Measurements from ENCODE around the gene BDKRB2.

The BDKRB2 gene

GRCh38 chr14:96181186-96182056, 23.2 kb upstream of the BDKRB2 start (continued):
- TF ChIP-seq, protein P1, sequence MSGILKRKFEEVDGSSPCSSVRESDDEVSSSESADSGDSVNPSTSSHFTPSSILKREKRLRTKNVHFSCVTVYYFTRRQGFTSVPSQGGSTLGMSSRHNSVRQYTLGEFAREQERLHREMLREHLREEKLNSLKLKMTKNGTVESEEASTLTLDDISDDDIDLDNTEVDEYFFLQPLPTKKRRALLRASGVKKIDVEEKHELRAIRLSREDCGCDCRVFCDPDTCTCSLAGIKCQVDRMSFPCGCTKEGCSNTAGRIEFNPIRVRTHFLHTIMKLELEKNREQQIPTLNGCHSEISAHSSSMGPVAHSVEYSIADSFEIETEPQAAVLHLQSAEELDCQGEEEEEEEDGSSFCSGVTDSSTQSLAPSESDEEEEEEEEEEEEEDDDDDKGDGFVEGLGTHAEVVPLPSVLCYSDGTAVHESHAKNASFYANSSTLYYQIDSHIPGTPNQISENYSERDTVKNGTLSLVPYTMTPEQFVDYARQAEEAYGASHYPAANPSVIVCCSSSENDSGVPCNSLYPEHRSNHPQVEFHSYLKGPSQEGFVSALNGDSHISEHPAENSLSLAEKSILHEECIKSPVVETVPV (CRISPR knock-in tag; IDR thresholded peaks at IDR 0.05), result no peak
- TF ChIP-seq ZFP3 (CRISPR knock-in tag; IDR thresholded peaks at IDR 0.05) (no peak), ARNTL (CRISPR knock-in tag; IDR thresholded peaks at IDR 0.05; ENCODE audit: borderline replicate concordance, low read depth) (no peak)

DNA sequence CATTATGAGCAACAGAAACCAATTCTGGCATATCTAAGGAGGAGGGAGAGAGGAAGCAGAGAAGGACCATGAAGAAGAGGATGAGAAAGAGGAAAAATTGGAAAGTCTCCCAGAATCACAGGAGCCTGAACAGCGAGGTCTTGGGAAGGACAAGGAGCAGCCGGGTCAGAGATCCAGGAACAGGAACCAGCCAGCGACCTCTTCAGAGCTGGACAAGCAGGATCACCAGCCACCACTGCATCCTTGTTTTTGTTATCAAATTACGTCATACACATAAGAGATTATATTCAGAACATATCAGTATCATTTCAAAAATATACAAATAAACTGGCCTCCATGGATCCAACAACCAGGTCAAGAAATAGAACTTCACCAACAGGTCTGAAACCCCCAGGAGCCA, 22.1 kb upstream of the BDKRB2 start:
- no peak for ATAC-seq
- TF ChIP-seq PATZ1 (CRISPR knock-in tag; IDR thresholded peaks at IDR 0.05; ENCODE audit: borderline replicate concordance) (no peak), ESRRG (CRISPR knock-in tag; IDR thresholded peaks at IDR 0.05) (no peak), TCF4 (CRISPR knock-in tag; IDR thresholded peaks at IDR 0.05; ENCODE audit: borderline replicate concordance) (no peak), RARB (CRISPR knock-in tag; IDR thresholded peaks at IDR 0.05) (no peak), ZFP3 (CRISPR knock-in tag; IDR thresholded peaks at IDR 0.05) (no peak), ZNF70 (CRISPR knock-in tag; IDR thresholded peaks at IDR 0.05) (no peak), ARNTL (CRISPR knock-in tag; IDR thresholded peaks at IDR 0.05; ENCODE audit: borderline replicate concordance, low read depth) (no peak), TOX (CRISPR knock-in tag; IDR thresholded peaks at IDR 0.05; ENCODE audit: borderline replicate concordance) (no peak), ISL1 (CRISPR knock-in tag; IDR thresholded peaks at IDR 0.05) (no peak), BACH2 (CRISPR knock-in tag; IDR thresholded peaks at IDR 0.05; ENCODE audit: borderline replicate concordance) (no peak), SNAI2 (CRISPR knock-in tag; IDR thresholded peaks at IDR 0.05) (no peak), GLIS3 (CRISPR knock-in tag; IDR thresholded peaks at IDR 0.05) (no peak)
- TF ChIP-seq, protein P2, sequence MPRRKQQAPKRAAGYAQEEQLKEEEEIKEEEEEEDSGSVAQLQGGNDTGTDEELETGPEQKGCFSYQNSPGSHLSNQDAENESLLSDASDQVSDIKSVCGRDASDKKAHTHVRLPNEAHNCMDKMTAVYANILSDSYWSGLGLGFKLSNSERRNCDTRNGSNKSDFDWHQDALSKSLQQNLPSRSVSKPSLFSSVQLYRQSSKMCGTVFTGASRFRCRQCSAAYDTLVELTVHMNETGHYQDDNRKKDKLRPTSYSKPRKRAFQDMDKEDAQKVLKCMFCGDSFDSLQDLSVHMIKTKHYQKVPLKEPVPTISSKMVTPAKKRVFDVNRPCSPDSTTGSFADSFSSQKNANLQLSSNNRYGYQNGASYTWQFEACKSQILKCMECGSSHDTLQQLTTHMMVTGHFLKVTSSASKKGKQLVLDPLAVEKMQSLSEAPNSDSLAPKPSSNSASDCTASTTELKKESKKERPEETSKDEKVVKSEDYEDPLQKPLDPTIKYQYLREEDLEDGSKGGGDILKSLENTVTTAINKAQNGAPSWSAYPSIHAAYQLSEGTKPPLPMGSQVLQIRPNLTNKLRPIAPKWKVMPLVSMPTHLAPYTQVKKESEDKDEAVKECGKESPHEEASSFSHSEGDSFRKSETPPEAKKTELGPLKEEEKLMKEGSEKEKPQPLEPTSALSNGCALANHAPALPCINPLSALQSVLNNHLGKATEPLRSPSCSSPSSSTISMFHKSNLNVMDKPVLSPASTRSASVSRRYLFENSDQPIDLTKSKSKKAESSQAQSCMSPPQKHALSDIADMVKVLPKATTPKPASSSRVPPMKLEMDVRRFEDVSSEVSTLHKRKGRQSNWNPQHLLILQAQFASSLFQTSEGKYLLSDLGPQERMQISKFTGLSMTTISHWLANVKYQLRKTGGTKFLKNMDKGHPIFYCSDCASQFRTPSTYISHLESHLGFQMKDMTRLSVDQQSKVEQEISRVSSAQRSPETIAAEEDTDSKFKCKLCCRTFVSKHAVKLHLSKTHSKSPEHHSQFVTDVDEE (CRISPR knock-in tag; IDR thresholded peaks at IDR 0.05), result no peak
- TF ChIP-seq, protein P3, sequence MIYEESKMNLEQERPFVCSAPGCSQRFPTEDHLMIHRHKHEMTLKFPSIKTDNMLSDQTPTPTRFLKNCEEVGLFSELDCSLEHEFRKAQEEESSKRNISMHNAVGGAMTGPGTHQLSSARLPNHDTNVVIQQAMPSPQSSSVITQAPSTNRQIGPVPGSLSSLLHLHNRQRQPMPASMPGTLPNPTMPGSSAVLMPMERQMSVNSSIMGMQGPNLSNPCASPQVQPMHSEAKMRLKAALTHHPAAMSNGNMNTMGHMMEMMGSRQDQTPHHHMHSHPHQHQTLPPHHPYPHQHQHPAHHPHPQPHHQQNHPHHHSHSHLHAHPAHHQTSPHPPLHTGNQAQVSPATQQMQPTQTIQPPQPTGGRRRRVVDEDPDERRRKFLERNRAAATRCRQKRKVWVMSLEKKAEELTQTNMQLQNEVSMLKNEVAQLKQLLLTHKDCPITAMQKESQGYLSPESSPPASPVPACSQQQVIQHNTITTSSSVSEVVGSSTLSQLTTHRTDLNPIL (CRISPR knock-in tag; IDR thresholded peaks at IDR 0.05; ENCODE audit: low read depth), result no peak
- TF ChIP-seq, protein P1 (CRISPR knock-in tag; IDR thresholded peaks at IDR 0.05), result no peak

GRCh38 chr14:96184737-96185136, 19.9 kb upstream of the BDKRB2 start:
- no peak for ATAC-seq
- TF ChIP-seq PATZ1 (CRISPR knock-in tag; IDR thresholded peaks at IDR 0.05; ENCODE audit: borderline replicate concordance) (no peak), ZNF8 (CRISPR knock-in tag; IDR thresholded peaks at IDR 0.05) (no peak), ZFP30 (CRISPR knock-in tag; IDR thresholded peaks at IDR 0.05) (no peak), PPARA (CRISPR knock-in tag; IDR thresholded peaks at IDR 0.05; ENCODE audit: borderline replicate concordance) (no peak), ESRRG (CRISPR knock-in tag; IDR thresholded peaks at IDR 0.05) (no peak), RARB (CRISPR knock-in tag; IDR thresholded peaks at IDR 0.05) (no peak), BACH2 (CRISPR knock-in tag; IDR thresholded peaks at IDR 0.05; ENCODE audit: borderline replicate concordance) (no peak), OSR1 (CRISPR knock-in tag; IDR thresholded peaks at IDR 0.05) (no peak), ISL1 (CRISPR knock-in tag; IDR thresholded peaks at IDR 0.05) (no peak), GLIS3 (CRISPR knock-in tag; IDR thresholded peaks at IDR 0.05) (no peak), ZFP3 (CRISPR knock-in tag; IDR thresholded peaks at IDR 0.05) (no peak), TOX (CRISPR knock-in tag; IDR thresholded peaks at IDR 0.05; ENCODE audit: borderline replicate concordance) (no peak), ZC3H10 (CRISPR knock-in tag; IDR thresholded peaks at IDR 0.05) (no peak), ZNF70 (CRISPR knock-in tag; IDR thresholded peaks at IDR 0.05) (no peak), TCF4 (CRISPR knock-in tag; IDR thresholded peaks at IDR 0.05; ENCODE audit: borderline replicate concordance) (no peak), SNAI2 (CRISPR knock-in tag; IDR thresholded peaks at IDR 0.05) (no peak)
- TF ChIP-seq, protein P3 (CRISPR knock-in tag; IDR thresholded peaks at IDR 0.05; ENCODE audit: low read depth), result no peak

All from SK-N-SH treated with all-trans-retinoic acid at 6 μM for 48 hours (cell line).